MCF 10A (cell line): ENCODE data around the gene EDEM1. TPM values are rescaled to one million over a fixed set of nuclear protein-coding genes. Genes with fewer than 3 reads are reported as not detected.
A peak's percentile ranks its signal among the peaks of the same experiment; 100 is the strongest.

Source experiments
- BruUV-seq: library from RNA; stranded (reverse); fragments of 400-500 nt; replicated peaks from 2 replicates; lab custom pipeline; 2021; lab: Mats Ljungman, UMichigan
- CTCF ChIA-PET: fragments of 300-600 bp; sonication (Branson Sonifier 250); formaldehyde crosslinking; extraction: SDS; loops from one replicate; lab custom pipeline; 2021; ENCODE audit warnings: antibody characterized with exemption, inconsistent platforms; lab: Yijun Ruan, JAX
- POLR2A ChIA-PET: fragments of 300-600, 350-650 bp; sonication (Branson Sonifier 250); formaldehyde crosslinking; extraction: SDS; loops from one replicate; lab custom pipeline; 2020; ENCODE audit warnings: antibody characterized with exemption, inconsistent platforms; lab: Yijun Ruan, JAX
- DNase-seq: peaks from one replicate; pipeline ENCODE4 v3.0.0-alpha.2; 2018; ENCODE audit not compliant: unreplicated experiment
- H3K27ac Mint-ChIP-seq: one replicate; pipeline ENCODE4 v1.8.0; 2022; ENCODE audit warnings: mild to moderate bottlenecking, low read depth, mixed read lengths; ENCODE audit not compliant: unreplicated experiment
- H3K27me3 Mint-ChIP-seq: one replicate; pipeline ENCODE4 v1.8.0; 2022; ENCODE audit warnings: mixed read lengths; ENCODE audit not compliant: insufficient read depth, unreplicated experiment
- H3K36me3 Mint-ChIP-seq: one replicate; pipeline ENCODE4 v1.8.0; 2022; ENCODE audit warnings: mild to moderate bottlenecking, moderate library complexity, mixed read lengths; ENCODE audit not compliant: insufficient read depth, unreplicated experiment
- H3K4me1 Mint-ChIP-seq: one replicate; pipeline ENCODE4 v1.8.0; 2022; ENCODE audit warnings: mixed read lengths; ENCODE audit not compliant: insufficient read depth, unreplicated experiment
- H3K4me3 Mint-ChIP-seq: one replicate; pipeline ENCODE4 v1.8.0; 2022; ENCODE audit warnings: mild to moderate bottlenecking, moderate library complexity, mixed read lengths; ENCODE audit not compliant: unreplicated experiment
- H3K9me3 Mint-ChIP-seq: one replicate; pipeline ENCODE4 v1.8.0; 2022; ENCODE audit warnings: mixed read lengths; ENCODE audit not compliant: unreplicated experiment
- intact Hi-C: fragments of 100-400 bp; cut with micrococcal nuclease; formaldehyde crosslinking; loops from 2 replicates; pipeline ENCODE4 v1.14.1; 2022
- total RNA-seq: library from RNA; stranded (reverse); gene quantifications from 2 replicates; pipeline ENCODE4 v1.2.3, GENCODE V29; 2022
- TF ChIP-seq, protein P1 (sequence below): fragments of 200-600 bp; IDR thresholded peaks from one replicate; pipeline ENCODE4 v1.8.0; 2022; ENCODE audit warnings: antibody characterized with exemption, mild to moderate bottlenecking; ENCODE audit not compliant: unreplicated experiment

The EDEM1 gene
- total RNA-seq, 1 experiment from 2014 or later = 114 TPM

DNA sequence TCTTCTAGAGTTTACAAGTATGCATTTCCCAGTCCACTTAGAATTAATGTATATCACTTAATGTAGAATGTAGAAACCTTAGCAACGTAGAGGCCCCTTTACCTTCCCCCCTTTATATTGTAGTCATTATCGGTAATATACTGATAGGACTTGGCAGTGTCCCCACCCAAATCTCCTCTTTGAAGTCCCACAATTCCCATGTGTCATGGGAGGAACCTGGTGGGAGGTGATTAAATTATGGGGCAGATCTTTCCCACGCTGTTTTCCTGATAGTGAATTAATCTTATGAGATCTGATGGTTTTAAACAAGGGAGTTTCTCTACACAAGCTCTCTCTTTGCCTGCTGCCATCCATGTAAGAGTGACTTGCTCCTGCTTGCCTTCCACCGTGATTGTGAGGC, 34.4 kb upstream of the EDEM1 start:
- H3K36me3 Mint-ChIP-seq = peaks cover 5% of the 10 kb centered on the region
- peak overlapping the region; percentile 42 for H3K27ac Mint-ChIP-seq
- H3K9me3 Mint-ChIP-seq = peaks cover 7% of the 10 kb centered on the region
- no peaks in the 10 kb centered on the region for H3K27me3 Mint-ChIP-seq
- H3K4me1 Mint-ChIP-seq = peaks cover 6% of the 10 kb centered on the region
- TF ChIP-seq, protein P1, sequence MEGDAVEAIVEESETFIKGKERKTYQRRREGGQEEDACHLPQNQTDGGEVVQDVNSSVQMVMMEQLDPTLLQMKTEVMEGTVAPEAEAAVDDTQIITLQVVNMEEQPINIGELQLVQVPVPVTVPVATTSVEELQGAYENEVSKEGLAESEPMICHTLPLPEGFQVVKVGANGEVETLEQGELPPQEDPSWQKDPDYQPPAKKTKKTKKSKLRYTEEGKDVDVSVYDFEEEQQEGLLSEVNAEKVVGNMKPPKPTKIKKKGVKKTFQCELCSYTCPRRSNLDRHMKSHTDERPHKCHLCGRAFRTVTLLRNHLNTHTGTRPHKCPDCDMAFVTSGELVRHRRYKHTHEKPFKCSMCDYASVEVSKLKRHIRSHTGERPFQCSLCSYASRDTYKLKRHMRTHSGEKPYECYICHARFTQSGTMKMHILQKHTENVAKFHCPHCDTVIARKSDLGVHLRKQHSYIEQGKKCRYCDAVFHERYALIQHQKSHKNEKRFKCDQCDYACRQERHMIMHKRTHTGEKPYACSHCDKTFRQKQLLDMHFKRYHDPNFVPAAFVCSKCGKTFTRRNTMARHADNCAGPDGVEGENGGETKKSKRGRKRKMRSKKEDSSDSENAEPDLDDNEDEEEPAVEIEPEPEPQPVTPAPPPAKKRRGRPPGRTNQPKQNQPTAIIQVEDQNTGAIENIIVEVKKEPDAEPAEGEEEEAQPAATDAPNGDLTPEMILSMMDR = no peak
- intact Hi-C loops = no loop called here
- BruUV-seq = no TSS peak
- ChIA-PET CTCF (interaction anchor here (0.7 to 1.0 kb wide), 2 partner anchors 32 to 1830 kb away, joined by 3 read pairs; no protein-coding TSS in a partner anchor), POLR2A (interaction anchor here (1.7 kb wide), 1 partner anchor 30 kb away, joined by 5 read pairs; no protein-coding TSS in a partner anchor)
- H3K4me3 Mint-ChIP-seq = no peak overlapping the region
- no peak for DNase-seq

DNA sequence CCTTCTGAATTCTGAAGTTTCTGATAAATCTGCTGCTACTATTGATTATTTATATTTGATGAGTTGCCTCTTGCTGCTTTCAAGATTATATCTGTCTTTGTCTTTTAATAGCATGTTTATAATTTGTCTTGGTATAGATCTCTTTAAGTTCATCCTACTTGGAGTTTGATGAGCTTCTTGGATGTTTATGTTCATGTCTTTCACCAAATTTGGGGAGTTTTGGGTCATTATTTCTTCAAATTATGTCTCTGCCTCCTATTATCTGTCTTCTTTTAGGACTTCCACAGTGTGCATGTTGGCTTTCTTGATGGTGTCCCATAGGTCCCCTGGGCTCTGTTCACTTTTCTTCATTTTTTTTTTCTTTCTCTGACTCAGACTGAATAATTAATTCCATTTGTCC, 32.3 kb upstream of the EDEM1 start:
- CTCF ChIA-PET = interaction anchor here (1.1 kb wide), 1 partner anchor 21 kb away, joined by 3 read pairs; no protein-coding TSS in a partner anchor
- H3K9me3 Mint-ChIP-seq = peaks cover 7% of the 10 kb centered on the region

DNA sequence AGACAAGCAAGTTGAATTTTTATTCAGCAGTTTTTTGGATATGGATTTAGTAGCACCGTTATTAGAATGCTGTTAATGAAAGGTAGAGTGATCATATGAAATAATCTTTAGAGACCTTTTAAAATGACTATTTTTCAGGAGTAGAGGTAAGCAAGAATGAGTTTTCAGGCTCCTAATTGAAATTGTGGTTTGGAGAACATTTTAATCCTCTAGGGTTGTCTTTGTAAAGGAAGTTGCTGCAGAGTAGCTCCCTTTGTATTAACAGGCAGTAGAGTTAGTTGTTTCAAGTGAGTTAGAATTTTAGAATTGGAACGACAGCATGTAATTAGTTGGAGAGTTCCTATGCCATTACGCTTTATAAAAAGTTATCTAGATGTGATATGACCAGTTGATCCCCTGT, 27.2 kb upstream of the EDEM1 start:
- H3K9me3 Mint-ChIP-seq = no peaks in the 10 kb centered on the region
- ChIA-PET POLR2A (interaction anchor here (0.8 to 1.7 kb wide), 4 partner anchors 10 to 37 kb away, joined by 3 to 6 read pairs (median 4); no protein-coding TSS in a partner anchor), CTCF (interaction anchor here (1.0 to 1.3 kb wide), 2 partner anchors 30 to 39 kb away, joined by 3 read pairs; no protein-coding TSS in a partner anchor)
- no peaks in the 10 kb centered on the region for H3K27me3 Mint-ChIP-seq
- peaks cover 5% of the 10 kb centered on the region for H3K36me3 Mint-ChIP-seq
- TF ChIP-seq, protein P1 = no peak
- no TSS peak for BruUV-seq
- intact Hi-C loops = no loop called here
- H3K4me3 Mint-ChIP-seq = no peak overlapping the region
- DNase-seq = no peak
- no peak overlapping the region for H3K27ac Mint-ChIP-seq
- peaks cover 16% of the 10 kb centered on the region for H3K4me1 Mint-ChIP-seq

More for the DNA sequence above, 32.3 kb upstream of the EDEM1 start:
- peaks cover 5% of the 10 kb centered on the region for H3K36me3 Mint-ChIP-seq
- H3K4me3 Mint-ChIP-seq = no peak overlapping the region
- TF ChIP-seq, protein P1 = no peak
- intact Hi-C loops = no loop called here
- BruUV-seq = no TSS peak
- H3K27me3 Mint-ChIP-seq = no peaks in the 10 kb centered on the region
- no peak overlapping the region for H3K27ac Mint-ChIP-seq
- DNase-seq = no peak
- no peaks in the 10 kb centered on the region for H3K4me1 Mint-ChIP-seq
- POLR2A ChIA-PET = interaction anchor here (0.8 kb wide), 1 partner anchor 32 kb away, joined by 3 read pairs; no protein-coding TSS in a partner anchor

DNA sequence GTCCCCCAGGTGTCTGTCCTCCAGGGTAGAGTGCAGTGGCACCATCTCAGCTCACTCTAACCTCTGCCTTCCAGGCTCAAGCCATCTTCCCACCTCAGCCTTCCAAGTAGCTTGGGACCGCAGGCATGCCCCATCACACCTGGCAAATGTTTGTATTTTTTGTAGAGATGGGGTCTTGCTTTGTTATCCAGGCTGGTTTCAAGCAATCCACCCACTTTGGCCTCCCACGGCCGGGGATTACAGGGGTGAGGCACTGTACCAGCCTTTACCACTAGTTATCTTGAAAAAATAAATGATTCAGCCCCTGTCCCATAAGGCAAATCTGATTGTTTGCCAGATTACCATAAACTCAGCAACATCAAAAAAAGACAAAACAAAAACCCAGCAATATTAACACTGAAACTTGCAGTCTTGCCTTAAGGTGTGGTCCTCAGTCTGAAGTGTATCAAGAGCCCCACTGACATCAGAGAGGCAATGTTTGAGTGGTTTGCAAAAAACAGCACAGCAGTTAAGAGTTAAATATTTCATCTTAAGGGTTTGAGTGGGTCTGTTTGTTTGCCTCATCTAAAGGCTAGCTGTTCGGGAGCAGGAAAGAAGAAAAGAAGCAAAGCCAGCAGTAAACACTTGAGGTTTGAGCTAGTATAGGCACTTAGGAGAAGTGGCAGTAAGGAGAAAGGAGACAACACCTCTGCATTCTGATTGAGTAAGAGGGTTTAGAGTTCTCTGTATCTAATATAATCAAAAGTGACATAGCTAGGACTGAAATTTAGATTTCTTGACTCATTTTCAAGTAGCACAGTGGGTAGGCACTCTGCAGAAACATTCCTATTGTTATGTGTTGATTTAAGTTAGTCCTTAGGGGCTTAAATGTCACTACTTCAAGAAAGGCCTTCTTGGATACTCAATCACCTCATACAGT, 26.3 kb upstream of the EDEM1 start:
- peak; percentile 48 for DNase-seq
- Mint-ChIP-seq H3K27ac (peak overlapping the region; percentile 43), H3K4me1 (peaks cover 16% of the 10 kb centered on the region), H3K36me3 (peaks cover 5% of the 10 kb centered on the region), H3K9me3 (no peaks in the 10 kb centered on the region), H3K4me3 (no peak overlapping the region), H3K27me3 (no peaks in the 10 kb centered on the region)
- TF ChIP-seq, protein P1 = no peak
- CTCF ChIA-PET = interaction anchor here (0.7 to 1.7 kb wide), 5 partner anchors 11 to 40 kb away, joined by 3 to 5 read pairs (median 3); no protein-coding TSS in a partner anchor
- no TSS peak for BruUV-seq
- intact Hi-C loops = no loop called here
- POLR2A ChIA-PET = interaction anchor here (0.8 to 1.7 kb wide), 9 partner anchors 11 to 89 kb away, joined by 3 to 6 read pairs (median 4); no protein-coding TSS in a partner anchor
